Measurements from ENCODE around the gene CHI3L1. TPM values are rescaled to one million over a fixed set of nuclear protein-coding genes. Genes with fewer than 3 reads are reported as not detected.

CHI3L1 gene
- total RNA-seq, 1 donor from 2014 or later: 0.46 TPM

DNA sequence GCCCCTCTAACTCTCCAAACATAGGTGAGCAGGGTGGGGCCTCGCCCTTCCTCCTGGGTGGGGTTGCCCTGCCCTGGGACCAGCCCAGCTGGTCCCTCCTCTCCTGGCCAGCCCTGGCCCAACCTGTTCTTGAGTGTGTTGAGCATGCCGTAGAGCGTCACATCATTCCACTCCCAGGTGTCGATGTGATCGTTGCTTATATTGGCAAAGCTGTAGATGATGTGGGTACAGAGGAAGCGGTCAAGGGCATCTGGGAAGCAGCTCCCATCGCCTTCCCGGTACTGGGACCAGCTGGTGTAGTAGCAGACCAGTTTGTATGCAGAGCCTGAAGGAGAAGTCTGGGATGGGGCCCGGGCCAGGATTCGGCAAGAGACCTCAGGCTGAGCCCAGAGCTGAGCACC lies 1.4 kb downstream of the CHI3L1 start:
- DNase-seq (ENCODE audit: missing footprints) (no peak), ATAC-seq (no peak)

DNA sequence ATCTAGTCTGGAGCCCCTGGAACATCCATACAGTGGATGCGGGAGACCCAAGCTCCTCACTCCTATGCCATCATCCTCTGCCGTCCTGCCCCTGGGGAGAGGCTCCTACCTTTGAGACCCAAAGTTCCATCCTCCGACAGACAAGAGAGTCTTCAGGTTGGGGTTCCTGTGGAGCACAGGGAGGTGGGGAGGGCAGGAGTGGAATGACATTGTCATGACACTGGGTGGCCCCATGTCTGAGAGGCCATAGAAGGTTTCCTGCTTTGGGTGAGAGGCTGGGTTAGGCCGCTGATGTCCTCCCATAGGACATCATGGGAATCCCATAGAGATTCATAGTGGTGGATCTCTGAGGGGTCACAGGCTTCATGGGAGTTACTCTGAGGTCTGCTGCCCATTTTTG lies 2.0 kb downstream of the CHI3L1 start:
- intact Hi-C loops (cut with DNase I): no loop called here
- no peak for DNase-seq (ENCODE audit: missing footprints)

More for the DNA sequence above, 1.4 kb downstream of the CHI3L1 start:
- intact Hi-C loops (cut with DNase I): no loop called here

DNA sequence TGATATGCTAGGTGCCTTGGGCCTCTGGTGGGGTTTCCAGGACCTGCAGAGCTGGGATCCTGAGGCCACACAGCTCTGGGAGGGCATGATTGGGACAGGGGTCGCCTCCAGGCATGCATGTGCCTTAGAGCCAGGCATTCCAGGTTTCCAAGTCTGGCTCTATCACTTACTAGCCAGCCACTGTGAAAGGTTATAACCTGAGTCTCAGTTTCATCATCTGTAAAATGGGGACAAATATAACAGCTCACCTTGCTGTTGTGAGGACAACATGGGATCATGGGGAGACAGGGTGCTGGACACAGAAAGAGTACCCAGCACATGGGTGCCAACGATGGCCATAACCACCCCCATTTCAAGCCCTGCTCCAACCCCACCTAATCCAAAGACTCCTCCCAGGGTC lies 2.7 kb downstream of the CHI3L1 start:
- intact Hi-C loops (cut with DNase I): no loop called here
- ATAC-seq (no peak), DNase-seq (ENCODE audit: missing footprints) (no peak)

More for the DNA sequence above, 2.0 kb downstream of the CHI3L1 start:
- ATAC-seq: no peak

DNA sequence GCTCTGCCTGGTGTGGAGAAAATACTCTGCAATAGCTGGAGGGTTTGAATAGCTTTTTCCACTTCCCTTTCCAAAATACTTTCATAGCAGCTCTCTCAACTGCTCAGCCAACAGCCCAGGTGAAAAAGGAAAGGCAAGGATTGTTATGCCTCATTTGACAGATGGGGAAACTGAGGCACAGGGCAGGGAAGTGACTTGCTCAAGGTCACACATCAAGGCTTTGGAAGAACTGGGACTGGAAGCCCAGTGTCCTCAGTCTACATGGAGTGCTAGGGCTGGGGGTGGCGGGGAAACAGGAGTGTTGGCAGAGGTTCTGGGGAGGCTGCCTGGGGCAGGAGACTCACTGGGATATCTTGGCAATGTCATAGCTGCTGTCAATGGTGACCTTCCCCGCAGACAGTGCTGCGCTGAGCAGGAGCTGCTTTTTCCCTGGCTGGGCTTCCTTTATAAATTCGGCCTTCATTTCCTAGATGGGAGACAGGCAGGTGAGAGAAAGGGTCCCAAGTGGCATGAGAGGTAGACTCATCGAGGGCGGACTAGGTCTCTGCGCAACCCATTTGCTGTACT lies 4.0 kb downstream of the CHI3L1 start:
- ATAC-seq: no peak
- intact Hi-C loops (cut with DNase I): no loop called here

DNA sequence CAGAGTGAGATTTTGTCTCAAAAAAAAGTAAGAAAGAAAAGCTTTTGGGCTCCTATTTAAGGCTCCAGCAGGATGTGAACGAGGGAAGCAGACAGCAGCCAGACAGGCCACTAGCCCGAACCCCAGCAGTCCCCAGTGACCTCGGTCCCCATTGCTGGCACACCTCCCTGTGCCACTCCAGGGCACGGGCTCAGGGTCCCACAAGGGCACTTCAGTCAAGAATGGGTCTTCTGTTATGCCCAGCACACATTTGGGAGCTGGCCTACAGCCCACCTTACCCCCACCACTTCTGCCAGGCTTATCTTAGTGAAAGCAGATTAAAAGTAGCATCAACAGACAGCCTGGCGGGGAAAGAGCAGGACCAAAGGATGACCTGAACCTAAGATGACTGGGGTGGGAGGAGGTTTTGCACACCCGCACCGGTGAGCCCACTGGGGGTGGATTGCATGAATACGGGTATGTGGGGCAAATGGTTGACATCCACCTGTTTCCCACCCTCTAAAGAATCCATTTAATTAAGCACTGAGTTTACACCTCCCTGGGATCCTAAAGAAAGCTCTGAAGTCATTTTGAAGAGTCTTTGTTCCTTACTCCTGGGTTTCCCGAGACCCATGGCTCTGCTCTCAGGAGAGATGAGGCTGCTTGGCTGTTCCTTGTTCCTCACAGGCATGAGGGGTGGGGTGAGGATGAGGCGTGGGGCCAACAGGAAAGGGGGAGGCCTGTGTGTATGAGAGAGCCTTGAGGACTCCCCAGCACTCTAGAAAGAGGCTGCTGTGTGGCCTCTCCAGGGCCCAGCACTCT lies 4.7 kb downstream of the CHI3L1 start:
- ATAC-seq (no peak), DNase-seq (ENCODE audit: missing footprints) (no peak)
- intact Hi-C loops (cut with DNase I): no loop called here

More for the DNA sequence above, 4.0 kb downstream of the CHI3L1 start:
- no peak for DNase-seq (ENCODE audit: missing footprints)

DNA sequence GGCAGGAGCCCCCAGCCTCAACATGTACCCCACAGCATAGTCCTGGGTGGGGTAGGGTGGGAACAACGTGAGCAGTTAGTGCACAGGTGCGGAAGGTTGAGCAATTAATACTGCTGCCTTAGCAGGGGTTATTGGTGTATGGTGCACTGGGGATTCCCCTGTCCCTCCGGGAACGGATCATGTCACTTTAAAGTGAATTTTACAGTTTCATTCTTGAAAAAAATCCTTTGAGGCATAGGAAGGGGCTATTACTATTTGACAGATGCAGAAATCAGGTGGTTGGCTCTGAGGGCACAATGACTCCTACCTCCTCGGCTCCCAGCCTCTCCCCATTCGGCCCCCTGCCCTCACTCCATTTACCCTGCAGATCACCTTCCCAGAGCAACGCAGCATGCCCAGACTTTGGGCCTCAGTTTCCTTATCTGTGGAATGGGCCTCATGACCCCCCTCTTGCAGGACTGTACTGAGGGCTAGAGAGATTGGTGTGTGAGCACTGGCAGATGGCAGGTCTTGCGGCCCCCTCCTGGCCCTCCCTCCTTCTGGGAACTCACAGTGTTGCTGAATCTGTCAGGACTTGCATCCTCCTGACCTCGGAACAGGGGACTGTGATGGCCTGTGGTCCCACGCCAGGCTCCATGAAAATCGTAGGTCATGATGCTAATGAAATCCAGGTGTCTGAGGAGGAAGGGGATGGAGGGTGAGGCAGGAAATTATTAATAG lies 5.7 kb downstream of the CHI3L1 start:
- intact Hi-C loops (cut with DNase I): no loop called here
- ATAC-seq (no peak), DNase-seq (ENCODE audit: missing footprints) (no peak)

DNA sequence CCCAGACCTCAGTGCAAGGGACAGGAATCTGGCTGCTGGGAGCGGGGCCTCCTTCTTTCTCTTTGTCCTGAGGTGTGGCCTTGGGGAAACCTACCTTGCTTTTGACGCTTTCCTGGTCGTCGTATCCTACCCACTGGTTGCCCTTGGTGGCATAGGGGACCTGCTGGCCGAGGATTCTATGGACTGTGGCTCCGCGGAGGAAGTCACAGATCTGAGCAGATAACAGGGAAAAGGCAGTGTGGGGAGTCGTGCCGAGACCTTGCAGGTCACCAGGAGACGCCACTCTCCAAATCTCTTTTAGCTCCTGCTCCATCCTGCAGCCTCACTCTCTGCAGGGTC lies 6.9 kb downstream of the CHI3L1 start:
- intact Hi-C loops (cut with DNase I): no loop called here
- DNase-seq (ENCODE audit: missing footprints) (no peak), ATAC-seq (no peak)

DNA sequence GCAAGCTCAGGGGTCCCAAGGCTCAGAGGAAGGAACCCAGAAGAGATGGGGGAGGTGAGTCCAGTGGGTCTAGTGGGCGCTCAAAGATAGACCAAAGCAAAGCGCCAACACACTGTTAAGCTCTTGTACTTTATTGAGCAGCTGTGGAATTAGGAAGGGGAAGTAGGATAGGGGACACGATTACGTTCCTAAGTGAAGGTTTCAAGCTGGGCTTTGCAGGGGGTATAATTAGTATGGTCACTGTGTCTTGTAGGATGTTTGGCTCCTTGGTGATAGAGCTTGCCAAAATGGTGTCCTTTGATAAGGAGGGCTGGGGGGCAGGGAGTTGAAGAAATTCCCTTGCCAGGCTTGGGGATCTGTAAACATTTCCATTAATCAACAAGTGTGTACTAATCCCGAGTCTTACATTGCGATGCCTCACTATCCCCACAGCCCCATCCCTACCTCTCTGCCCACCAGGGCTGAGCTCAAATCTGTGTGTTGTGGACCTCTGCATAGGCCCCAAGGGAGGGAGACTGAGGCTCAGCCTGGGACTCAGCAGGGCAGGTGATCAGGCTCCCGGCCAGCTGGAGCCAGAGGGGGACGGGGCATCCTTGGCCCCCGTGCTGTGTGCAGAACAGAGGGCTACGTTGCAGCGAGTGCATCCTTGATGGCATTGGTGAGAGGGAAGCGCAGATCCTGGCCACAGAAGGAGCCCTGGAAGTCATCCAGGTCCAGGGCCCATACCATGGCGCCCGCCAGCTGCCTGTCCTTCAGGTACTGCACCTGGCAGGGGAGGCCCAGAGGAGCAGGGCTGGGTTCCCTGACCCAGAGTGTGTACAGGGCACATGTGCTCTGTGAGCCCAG lies 7.5 kb downstream of the CHI3L1 start:
- no peak for DNase-seq (ENCODE audit: missing footprints)
- intact Hi-C loops (cut with DNase I): no loop called here
- no peak for ATAC-seq

DNA sequence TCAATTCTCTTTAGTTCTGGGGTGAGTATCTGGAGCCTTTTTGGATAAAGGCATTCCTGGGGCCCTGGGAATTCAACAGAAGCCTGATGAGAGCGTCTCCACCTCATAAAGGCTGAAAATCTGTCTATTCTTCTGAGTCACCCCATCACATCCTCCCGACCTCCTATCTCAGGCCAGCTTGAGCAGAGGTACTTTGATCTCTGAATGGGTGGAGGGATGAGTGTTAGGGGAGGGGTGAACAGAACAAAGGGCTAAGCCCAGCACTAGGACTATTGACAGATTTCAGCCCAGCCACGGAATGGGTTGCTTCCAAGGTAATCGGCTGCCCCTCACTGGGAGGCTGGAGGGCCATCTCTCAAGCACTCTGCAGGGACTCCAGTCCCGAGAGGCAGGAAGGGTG lies 8.4 kb downstream of the CHI3L1 start:
- ATAC-seq (no peak), DNase-seq (ENCODE audit: missing footprints) (no peak)
- intact Hi-C loops (cut with DNase I): no loop called here

DNA sequence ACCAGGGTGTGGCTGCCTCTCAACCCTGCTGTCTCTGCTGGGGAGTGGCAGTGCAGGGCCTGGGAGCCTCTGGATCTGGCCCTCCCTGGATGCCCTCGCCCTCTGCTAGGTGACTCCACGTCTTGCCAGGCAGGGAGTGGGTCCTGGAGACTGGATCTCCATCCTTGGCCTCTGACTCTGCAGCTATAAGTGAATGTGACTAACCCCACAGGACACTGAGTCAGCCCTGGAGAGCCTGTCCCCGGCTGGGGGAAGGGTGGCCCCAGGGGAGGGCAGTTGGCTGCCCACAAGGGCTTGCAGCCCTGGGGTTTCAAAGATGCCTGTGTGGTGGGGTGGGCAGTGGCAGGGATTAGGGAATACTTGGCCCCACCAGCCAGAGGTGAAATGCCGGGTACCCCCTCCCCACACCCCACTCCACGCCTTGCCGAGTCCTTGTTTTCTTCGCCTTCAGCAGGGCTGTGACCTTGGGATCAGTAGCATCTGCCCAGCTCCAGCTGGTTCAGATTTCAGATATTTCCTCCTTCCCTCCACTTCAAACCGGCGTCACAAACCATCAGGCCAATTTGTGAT lies 8.9 kb downstream of the CHI3L1 start:
- ATAC-seq: no peak

DNA sequence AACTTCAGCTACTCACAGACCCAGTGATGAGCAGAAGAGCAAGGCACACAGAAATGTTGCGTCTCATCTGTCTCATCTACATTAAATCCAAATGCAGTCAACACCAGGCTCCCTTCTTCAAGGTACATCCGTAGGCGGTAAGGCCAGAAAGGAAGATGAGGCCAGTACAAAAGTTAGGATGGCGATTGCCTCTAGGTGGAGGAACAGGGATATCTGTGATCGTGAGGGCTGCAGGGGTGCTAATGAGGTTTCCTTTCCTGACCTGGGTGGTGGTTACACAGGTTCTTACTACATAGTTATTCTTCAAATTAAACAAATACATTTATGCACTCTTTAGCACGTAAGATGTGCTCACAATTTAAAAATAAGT lies 9.5 kb downstream of the CHI3L1 start:
- DNase-seq (ENCODE audit: missing footprints): no peak
- intact Hi-C loops (cut with DNase I): no loop called here
- ATAC-seq: no peak

More for the DNA sequence above, 8.9 kb downstream of the CHI3L1 start:
- intact Hi-C loops (cut with DNase I): no loop called here
- no peak for DNase-seq (ENCODE audit: missing footprints)

DNA sequence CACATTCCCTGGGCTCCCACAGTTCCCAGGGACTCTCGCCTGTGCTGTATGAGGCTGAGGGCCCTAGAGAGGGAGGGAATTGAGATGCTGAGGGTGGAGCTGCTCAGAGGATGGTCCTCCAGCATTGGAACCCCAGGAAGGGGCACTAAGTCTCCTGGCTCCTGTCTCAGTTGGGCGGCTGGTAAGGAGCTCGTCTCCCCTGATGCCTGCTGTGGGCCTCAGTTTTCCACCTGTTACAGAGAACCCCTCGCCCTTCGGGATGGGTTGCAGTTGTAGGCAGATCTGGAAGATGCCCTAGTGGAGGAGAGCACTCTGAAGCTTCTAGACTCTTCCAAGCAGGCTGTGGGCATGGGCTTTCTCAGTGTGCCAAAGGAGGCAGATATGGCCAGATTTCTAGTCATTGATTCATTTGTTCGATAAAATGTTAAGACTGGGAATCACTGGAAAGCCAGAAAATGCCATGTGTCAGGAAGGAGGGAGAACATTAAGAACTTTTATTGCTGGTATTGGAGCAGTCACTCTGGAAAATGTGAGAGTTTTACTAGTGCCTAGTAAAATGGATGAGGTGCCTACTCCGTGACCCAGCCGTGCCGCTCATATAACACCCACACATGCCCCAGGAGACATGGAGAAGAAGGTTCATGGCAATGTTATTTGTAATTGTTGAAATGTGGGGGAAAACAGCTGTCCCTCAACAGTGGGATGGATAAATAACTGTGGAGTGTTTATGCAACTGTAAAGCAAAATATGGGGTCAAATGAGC lies 10.1 kb downstream of the CHI3L1 start:
- intact Hi-C loops (cut with DNase I): no loop called here
- ATAC-seq (no peak), DNase-seq (ENCODE audit: missing footprints) (no peak)

DNA sequence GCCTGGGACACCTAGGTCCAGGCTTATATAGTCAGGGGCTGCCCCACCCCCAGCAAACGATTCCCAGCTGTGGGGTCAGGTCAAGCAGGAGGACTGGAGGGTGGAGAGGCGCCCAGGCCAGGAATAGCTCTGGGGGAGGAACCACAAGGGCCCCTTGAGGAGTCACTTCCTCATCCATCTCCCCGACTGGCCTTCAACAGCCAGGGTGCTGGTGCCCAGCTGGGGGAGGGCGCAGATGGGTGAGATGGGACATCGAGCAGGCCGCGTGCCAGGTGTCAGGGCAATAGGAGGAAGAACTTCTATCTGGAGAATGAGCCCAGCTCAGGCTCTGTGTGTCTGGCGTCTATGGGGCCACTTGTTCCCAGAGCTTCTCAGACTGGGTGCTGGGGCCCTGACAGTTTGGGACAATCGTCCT lies 10.7 kb downstream of the CHI3L1 start:
- intact Hi-C loops (cut with DNase I): no loop called here
- DNase-seq (ENCODE audit: missing footprints) (peak; percentile 79), ATAC-seq (peak; percentile 47)

DNA sequence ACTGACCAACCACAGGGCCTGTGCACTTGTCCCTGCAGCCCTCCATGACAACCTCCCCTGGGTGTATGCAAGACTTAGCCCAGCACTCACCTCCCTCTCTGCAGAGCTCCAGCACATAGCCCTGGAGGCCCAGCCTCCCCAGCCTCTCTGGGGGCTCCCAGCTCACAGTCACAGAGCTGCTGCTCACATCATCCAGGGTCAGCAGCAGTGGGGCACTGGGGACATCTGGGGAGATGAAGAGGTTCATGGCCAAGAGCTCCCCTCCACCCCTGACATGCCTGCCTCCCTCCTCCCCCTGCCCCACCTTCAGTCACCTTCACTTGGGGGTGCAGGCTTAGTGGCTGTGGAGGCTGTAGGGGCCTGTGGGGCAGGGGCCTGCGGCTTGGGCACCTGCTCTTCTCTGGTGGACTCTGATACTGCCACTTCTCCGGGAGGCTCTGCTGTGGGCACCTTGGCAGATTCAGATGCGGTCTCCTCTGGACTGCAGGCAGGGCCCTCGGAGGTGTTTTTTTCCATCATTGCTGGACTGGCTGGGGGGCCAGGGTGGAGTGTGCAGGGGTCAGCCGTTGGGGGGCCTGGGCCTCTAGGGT lies 11.2 kb downstream of the CHI3L1 start, which contains the start of gene MYBPH:
Gene MYBPH (minus strand): TSS at position 590 of the 590 bp plus-strand sequence. CDS start 71 bp downstream, at position 519.
- DNase-seq (ENCODE audit: missing footprints): no peak
- intact Hi-C loops (cut with DNase I): no loop called here
- no peak for ATAC-seq

DNA sequence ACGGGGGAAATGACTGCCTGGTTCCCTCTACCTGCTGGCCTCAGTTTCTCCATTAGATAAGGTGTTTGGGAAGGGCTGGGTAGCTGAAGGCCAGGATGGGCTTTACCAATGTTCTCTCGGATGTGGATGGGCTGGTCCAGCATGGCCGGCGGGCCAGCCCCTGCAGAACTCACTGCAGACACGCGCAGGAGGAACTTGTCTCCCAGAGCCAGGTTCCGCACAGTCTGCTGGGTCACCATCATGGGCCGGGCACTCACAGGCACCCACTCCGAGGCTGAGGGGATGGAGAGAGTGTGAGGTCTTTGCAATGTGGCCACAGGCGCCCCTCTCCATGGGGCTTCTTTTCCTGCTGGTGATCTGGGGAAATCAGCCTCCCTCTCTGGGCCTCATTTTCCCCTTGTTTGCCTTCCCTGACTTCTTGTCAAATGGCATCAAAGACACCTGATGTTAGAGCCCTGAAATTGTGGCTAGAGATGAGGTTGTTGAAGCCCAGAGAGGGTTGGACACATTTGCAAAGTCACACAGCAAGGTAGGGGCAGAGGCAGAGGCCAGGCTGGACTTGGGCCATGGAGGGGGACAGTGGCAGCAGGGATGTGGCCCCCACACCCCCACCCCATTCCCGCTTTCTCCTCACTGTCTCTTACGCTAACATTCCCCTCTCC lies 12.0 kb downstream of the CHI3L1 start:
- intact Hi-C loops (cut with DNase I): no loop called here
- DNase-seq (ENCODE audit: missing footprints) (no peak), ATAC-seq (no peak)

DNA sequence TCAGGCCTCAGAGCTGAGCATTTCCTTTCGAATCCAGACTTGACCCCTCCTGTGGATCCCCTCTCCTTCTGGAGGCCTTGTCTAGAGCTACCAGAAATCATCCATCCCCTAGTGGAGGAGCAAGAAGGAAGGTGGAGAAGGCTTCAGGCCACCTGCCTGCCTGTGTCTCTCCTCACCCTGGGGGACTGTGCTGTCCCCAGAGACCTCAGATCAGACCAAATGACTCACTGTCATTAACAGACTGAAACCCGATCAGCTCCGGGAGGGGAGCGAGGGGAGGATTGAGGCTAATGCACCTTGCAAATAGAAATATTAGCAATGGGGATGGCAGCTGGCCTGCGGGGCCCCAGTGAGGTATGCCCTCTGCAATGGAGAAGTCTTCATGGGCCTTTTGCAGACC lies 12.9 kb downstream of the CHI3L1 start:
- ATAC-seq: no peak
- no peak for DNase-seq (ENCODE audit: missing footprints)
- intact Hi-C loops (cut with DNase I): loop anchor here (2.0 kb wide), 1 partner anchor 43 kb away; no protein-coding TSS in a partner anchor

DNA sequence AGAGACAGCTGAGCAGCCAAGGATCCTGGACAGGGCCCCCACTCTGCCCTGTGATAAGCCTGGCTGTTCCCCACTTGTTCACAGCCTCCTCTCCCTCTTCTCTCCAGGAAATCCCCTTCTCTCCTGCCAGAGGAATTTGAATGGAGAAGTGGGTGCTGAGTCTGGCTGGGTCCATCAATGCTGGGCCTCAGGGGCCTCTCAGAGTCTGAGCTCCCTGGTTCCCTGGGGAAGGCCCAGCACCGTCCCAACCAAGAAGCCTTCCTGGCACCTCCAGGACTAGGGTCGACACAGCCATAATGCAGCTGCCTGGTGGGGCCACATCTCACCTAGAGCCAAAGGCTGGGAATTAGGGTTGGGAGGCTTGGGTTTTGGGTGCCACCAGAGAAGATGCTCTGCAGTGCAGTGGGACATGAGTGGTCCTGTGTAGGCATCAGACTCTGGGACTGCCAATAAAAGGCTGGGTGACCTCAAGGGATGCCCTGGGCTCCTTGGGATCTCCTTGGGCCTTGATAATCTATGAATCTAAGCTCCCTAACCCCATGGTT lies 13.4 kb downstream of the CHI3L1 start:
- ATAC-seq: no peak
- no peak for DNase-seq (ENCODE audit: missing footprints)
- intact Hi-C loops (cut with DNase I): loop anchor here (2.0 kb wide), 1 partner anchor 44 kb away; no protein-coding TSS in a partner anchor

Data from Right ventricle myocardium inferior (tissue), 1 donor.